B cell (primary cell): ENCODE measurements around the gene DISP2. TPM values are rescaled to one million over a fixed set of nuclear protein-coding genes. Genes with fewer than 3 reads are reported as not detected.

Experiments
- ATAC-seq: fragments of 200-7000 bp; cut with Tn5 transposase; one replicate; pipeline ENCODE4 v1.10.0; 2021; ENCODE audit warnings: low read depth, mild to moderate bottlenecking, moderate number of reproducible peaks, moderate library complexity
- CTCF ChIA-PET: fragments of 350-600 bp; sonication (Branson Sonifier 250); formaldehyde crosslinking; loops from one replicate; lab custom pipeline; 2021; ENCODE audit warnings: antibody characterized with exemption, inconsistent platforms; lab: Charles Lee
- POLR2A ChIA-PET: fragments of 350-600 bp; sonication (Branson Sonifier 250); formaldehyde crosslinking; loops from one replicate; lab custom pipeline; 2021; ENCODE audit warnings: antibody characterized with exemption; lab: Charles Lee
- DNase-seq: peaks from one replicate; pipeline ENCODE4 v3.0.0; 2013
- H2AFZ ChIP-seq: 2 replicates; pipeline ENCODE4 v1.6.1; 2012; ENCODE audit warnings: mild to moderate bottlenecking, low read depth, low read length; ENCODE audit not compliant: insufficient read depth, poor library complexity, severe bottlenecking
- H3K27ac ChIP-seq, 2 donors: 1 replicate in 1 of 2; 2 replicates in 1 of 2; pipeline ENCODE4 v1.5.1; 2012 to 2013; ENCODE audit warnings: low read length in 2 of 2, mild to moderate bottlenecking in 2 of 2, moderate library complexity in 1 of 2
- H3K27me3 ChIP-seq, 4 experiments: fragments of 200-600 bp in 1 of 4; sonication (generic) in 1 of 4; replicated peaks in 1 of 4; 1 replicate in 2 of 4; 2 replicates in 2 of 4; pipeline versions ENCODE4 v1.6.1 to v1.7.0; 2013 to 2016; ENCODE audit warnings: low read length in 3 of 4, mild to moderate bottlenecking in 2 of 4, mixed read lengths in 1 of 4, moderate library complexity in 1 of 4; ENCODE audit not compliant: insufficient read depth in 4 of 4, control insufficient read depth in 3 of 4; ENCODE audit errors: control extremely low read depth in 1 of 4
- H3K36me3 ChIP-seq, 2 experiments: replicated peaks in 1 of 2; 1 replicate in 1 of 2; 2 replicates in 1 of 2; pipeline versions ENCODE4 v1.6.1 to v1.7.1; 2013; ENCODE audit warnings: low read length in 1 of 2; ENCODE audit not compliant: insufficient read depth in 2 of 2, control insufficient read depth in 1 of 2; ENCODE audit errors: control extremely low read depth in 1 of 2, extremely low read depth in 1 of 2
- H3K4me1 ChIP-seq, 2 donors: fragments of 200-600 bp in 1 of 2; sonication (generic) in 1 of 2; 1 replicate in 1 of 2; 2 replicates in 1 of 2; pipeline versions ENCODE4 v1.5.1 to v1.6.1; 2013 to 2017; ENCODE audit warnings: low read length in 2 of 2; ENCODE audit not compliant: control insufficient read depth in 2 of 2, insufficient read depth in 2 of 2
- H3K4me2 ChIP-seq: replicated peaks from 2 replicates; pipeline ENCODE3; 2012; ENCODE audit warnings: mild to moderate bottlenecking, low read depth, low read length; ENCODE audit not compliant: poor library complexity, severe bottlenecking
- H3K4me3 ChIP-seq, 5 experiments: fragments of 200-600 bp in 1 of 5; sonication (generic) in 1 of 5; 1 replicate in 3 of 5; 2 replicates in 2 of 5; pipeline versions ENCODE4 v1.5.1 to v1.7.0; 2011 to 2016; ENCODE audit warnings: low read length in 4 of 5, mild to moderate bottlenecking in 4 of 5, low read depth in 2 of 5, control low read depth in 1 of 5, moderate library complexity in 1 of 5; ENCODE audit not compliant: insufficient read depth in 1 of 5; ENCODE audit errors: control extremely low read depth in 1 of 5, extremely low read depth in 1 of 5
- H3K79me2 ChIP-seq: fragments of 200-600 bp; sonication (generic); one replicate; pipeline ENCODE4 v1.6.0; 2016; ENCODE audit warnings: low read length; ENCODE audit not compliant: control insufficient read depth, insufficient read depth
- H3K9ac ChIP-seq: fragments of 200-600 bp; sonication (generic); 2 replicates; pipeline ENCODE4 v1.6.1; 2017; ENCODE audit warnings: mild to moderate bottlenecking, low read length, moderate library complexity
- H3K9me3 ChIP-seq, 3 donors: one replicate each; pipeline versions ENCODE4 v1.6.1 to v1.7.1; 2013; ENCODE audit warnings: low read length in 2 of 3; ENCODE audit not compliant: control insufficient read depth in 2 of 3, insufficient read depth in 1 of 3; ENCODE audit errors: control extremely low read depth in 1 of 3
- H4K20me1 ChIP-seq: 2 replicates; pipeline ENCODE4 v1.6.0; 2012; ENCODE audit warnings: mild to moderate bottlenecking, low read length; ENCODE audit not compliant: insufficient read depth, control insufficient read depth, poor library complexity, severe bottlenecking
- H3K27ac Mint-ChIP-seq: one replicate; pipeline ENCODE4 v1.8.0; 2021; ENCODE audit warnings: mixed read lengths
- H3K27me3 Mint-ChIP-seq: one replicate; pipeline ENCODE4 v1.8.0; 2021; ENCODE audit warnings: mixed read lengths
- H3K4me1 Mint-ChIP-seq: one replicate; pipeline ENCODE4 v1.8.0; 2021; ENCODE audit warnings: mixed read lengths
- H3K4me3 Mint-ChIP-seq: one replicate; pipeline ENCODE4 v1.8.0; 2021; ENCODE audit warnings: mixed read lengths
- H3K9me3 Mint-ChIP-seq: one replicate; pipeline ENCODE4 v1.8.0; 2022; ENCODE audit warnings: mixed read lengths; ENCODE audit not compliant: insufficient read depth
- EZH2 ChIP-seq: IDR thresholded peaks from 2 replicates; pipeline ENCODE4 v1.6.1; 2012; ENCODE audit warnings: borderline replicate concordance, low read depth, mild to moderate bottlenecking, moderate library complexity, low read length; ENCODE audit not compliant: insufficient read depth, poor library complexity, severe bottlenecking
- WGBS: methylation state at CpG from one replicate; pipeline ENCODE4 v1.1.5; 2013; ENCODE audit warnings: missing lambda C conversion rate; ENCODE audit not compliant: insufficient coverage; 5-methylcytosine and 5-hydroxymethylcytosine counted together
- intact Hi-C: fragments of 100-400 bp; cut with micrococcal nuclease; formaldehyde crosslinking; loops from one replicate; pipeline ENCODE4 v1.10.0; 2022
- polyA plus RNA-seq: library from polyadenylated mRNA; depleted of rRNA; stranded (reverse); fragments of >200 nt; gene quantifications from 2 replicates; pipeline ENCODE4 v1.2.3, GENCODE V29; 2012
- total RNA-seq, 2 donors: library from RNA; stranded (reverse); fragments of 120-200 nt in 1 of 2; gene quantifications; 1 replicate in 1 of 2; 2 replicates in 1 of 2; pipeline versions ENCODE4 v1.2.3 to v1.2.4, GENCODE V29; 2013 to 2022
- TF ChIP-seq, protein P1 (sequence below): fragments of 200-600 bp; IDR thresholded peaks from one replicate; pipeline ENCODE4 v1.8.0; 2022; ENCODE audit warnings: antibody characterized with exemption, mild to moderate bottlenecking

Gene DISP2
- total and polyA plus RNA-seq, 2 donors (not counting 1 experiment from before 2014, with no cell fraction given), result 0.13 to 0.71 TPM

DNA sequence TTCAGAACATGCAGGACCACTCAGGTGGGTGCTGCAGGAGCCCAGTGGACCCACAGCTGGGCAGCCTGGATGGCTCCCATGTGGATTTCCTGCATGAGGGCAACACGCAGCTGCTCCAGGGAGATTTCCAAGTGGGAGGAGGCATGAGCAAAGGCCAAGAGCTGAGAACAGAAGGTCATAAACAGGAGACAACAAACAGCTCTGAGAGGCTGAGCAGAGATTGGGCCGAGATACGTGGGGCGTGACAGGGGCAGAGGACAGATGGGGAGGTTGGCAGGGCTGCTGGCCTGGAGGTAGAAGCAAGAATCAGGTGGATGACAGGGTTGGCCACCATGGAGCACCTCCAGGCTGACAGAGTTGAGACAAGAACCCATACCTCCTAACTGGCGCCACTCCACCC, 4.3 kb upstream of the DISP2 start:
- Mint-ChIP-seq H3K27ac (no peak overlapping the region), H3K4me3 (no peak overlapping the region), H3K9me3 (no peaks in the 10 kb centered on the region), H3K4me1 (peaks cover 8% of the 10 kb centered on the region), H3K27me3 (peaks cover 8% of the 10 kb centered on the region)
- Histone ChIP-seq H3K79me2 (peaks cover 2% of the 10 kb centered on the region), H3K27ac (no peak overlapping the region), H3K4me3 (no peak overlapping the region), H3K9me3 (no peaks in the 10 kb centered on the region), H3K4me2 (no peak overlapping the region), H2AFZ (no peak overlapping the region), H3K36me3 (no peaks in the 10 kb centered on the region), H3K4me1 (peaks cover 4 to 8% of the 10 kb centered on the region in 2 donors), H4K20me1 (peaks cover 5% of the 10 kb centered on the region), H3K27me3 (peaks cover 0 to 6% (median 0%) of the 10 kb centered on the region in 4 experiments), H3K9ac (no peak overlapping the region)
- ChIA-PET POLR2A (interaction anchor here (0.6 kb wide), 1 partner anchor 91 kb away, joined by 7 read pairs; no protein-coding TSS in a partner anchor), CTCF (interaction anchor here (1.4 kb wide), 1 partner anchor 18 kb away, joined by 3 read pairs; no protein-coding TSS in a partner anchor)
- intact Hi-C loops, result no loop called here
- ATAC-seq, result no peak
- DNase-seq, result no peak
- WGBS, result 96% methylated on average over 4 of the region's 5 CpGs
- no peak for TF ChIP-seq EZH2
- TF ChIP-seq, protein P1, sequence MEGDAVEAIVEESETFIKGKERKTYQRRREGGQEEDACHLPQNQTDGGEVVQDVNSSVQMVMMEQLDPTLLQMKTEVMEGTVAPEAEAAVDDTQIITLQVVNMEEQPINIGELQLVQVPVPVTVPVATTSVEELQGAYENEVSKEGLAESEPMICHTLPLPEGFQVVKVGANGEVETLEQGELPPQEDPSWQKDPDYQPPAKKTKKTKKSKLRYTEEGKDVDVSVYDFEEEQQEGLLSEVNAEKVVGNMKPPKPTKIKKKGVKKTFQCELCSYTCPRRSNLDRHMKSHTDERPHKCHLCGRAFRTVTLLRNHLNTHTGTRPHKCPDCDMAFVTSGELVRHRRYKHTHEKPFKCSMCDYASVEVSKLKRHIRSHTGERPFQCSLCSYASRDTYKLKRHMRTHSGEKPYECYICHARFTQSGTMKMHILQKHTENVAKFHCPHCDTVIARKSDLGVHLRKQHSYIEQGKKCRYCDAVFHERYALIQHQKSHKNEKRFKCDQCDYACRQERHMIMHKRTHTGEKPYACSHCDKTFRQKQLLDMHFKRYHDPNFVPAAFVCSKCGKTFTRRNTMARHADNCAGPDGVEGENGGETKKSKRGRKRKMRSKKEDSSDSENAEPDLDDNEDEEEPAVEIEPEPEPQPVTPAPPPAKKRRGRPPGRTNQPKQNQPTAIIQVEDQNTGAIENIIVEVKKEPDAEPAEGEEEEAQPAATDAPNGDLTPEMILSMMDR, result no peak

DNA sequence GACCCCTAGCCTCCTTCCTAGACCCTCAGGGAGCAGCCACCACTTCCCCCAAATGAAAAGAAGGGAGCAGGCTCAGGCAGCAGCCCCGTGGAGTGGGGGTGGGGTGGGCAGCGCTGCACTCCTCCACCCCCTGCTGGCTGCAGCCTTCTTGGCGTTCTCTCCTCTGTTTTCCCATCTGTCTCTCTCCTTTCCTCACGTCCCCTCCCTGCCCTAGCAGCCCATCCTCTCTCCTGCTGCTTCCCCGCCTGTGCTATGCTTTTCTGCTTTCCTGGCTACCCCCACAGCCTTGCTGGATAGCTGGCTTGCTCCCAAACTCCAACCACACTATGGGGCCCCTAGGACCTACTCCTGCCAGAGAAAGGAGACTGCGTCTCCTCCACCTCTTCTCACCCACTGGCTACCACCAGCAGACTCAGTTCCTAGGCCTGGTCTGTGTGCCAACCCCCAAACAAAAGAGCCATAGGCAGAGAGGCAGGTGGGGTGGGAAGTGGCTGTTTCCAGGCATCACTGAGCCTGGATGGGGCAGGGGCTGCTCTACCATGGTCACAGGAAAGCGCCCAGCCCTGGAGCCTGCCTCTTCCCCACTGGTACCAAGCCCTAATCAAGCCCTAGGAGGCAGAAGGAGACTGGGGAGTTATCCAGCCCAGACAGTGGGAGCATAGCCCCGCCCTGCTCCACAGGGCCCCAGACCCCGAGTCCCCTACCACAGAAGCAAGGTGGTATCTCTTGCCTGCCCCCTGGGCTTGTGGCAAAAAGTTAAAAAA, 3.4 kb upstream of the DISP2 start:
- no peak for DNase-seq
- peaks cover 8% of the 10 kb centered on the region for H3K27me3 Mint-ChIP-seq
- no peak overlapping the region for H3K9ac ChIP-seq
- intact Hi-C loops, result no loop called here
- peaks cover 0 to 6% (median 0%) of the 10 kb centered on the region in 4 experiments for H3K27me3 ChIP-seq
- no peak overlapping the region for H3K27ac Mint-ChIP-seq
- H3K36me3 ChIP-seq, result no peaks in the 10 kb centered on the region
- H3K27ac ChIP-seq, result no peak overlapping the region
- no peaks in the 10 kb centered on the region for H3K9me3 ChIP-seq
- CTCF ChIA-PET, result interaction anchor here (0.6 to 1.5 kb wide), 6 partner anchors 10 to 1727 kb away, joined by 3 to 6 read pairs (median 3); no protein-coding TSS in a partner anchor
- peaks cover 6 to 11% of the 10 kb centered on the region in 2 donors for H3K4me1 ChIP-seq
- no peak overlapping the region for H3K4me3 ChIP-seq
- 51% methylated on average over 4 of the region's 9 CpGs for whole genome bisulfite sequencing
- peaks cover 12% of the 10 kb centered on the region for H3K4me1 Mint-ChIP-seq
- peaks cover 13% of the 10 kb centered on the region for H4K20me1 ChIP-seq
- H3K4me2 ChIP-seq, result no peak overlapping the region
- ATAC-seq, result no peak
- H3K79me2 ChIP-seq, result peaks cover 2% of the 10 kb centered on the region
- TF ChIP-seq, protein P1, result no peak
- no peak for TF ChIP-seq EZH2
- H3K9me3 Mint-ChIP-seq, result no peaks in the 10 kb centered on the region
- POLR2A ChIA-PET, result interaction anchor here (0.6 to 0.8 kb wide), 3 partner anchors 51 to 392 kb away, joined by 3 to 7 read pairs (median 5); partner anchors contain the start of gene IVD
- H3K4me3 Mint-ChIP-seq, result no peak overlapping the region
- no peak overlapping the region for H2AFZ ChIP-seq
